B cell (primary cell): ENCODE results near the gene OTOA. TPM values are rescaled to one million over a fixed set of nuclear protein-coding genes. Genes with fewer than 3 reads are reported as not detected.

Source experiments
- ATAC-seq: fragments of 200-7000 bp; cut with Tn5 transposase; one replicate; pipeline ENCODE4 v1.10.0; 2021; ENCODE audit warnings: low read depth, mild to moderate bottlenecking, moderate number of reproducible peaks, moderate library complexity
- CTCF ChIA-PET: fragments of 350-600 bp; sonication (Branson Sonifier 250); formaldehyde crosslinking; loops from one replicate; lab custom pipeline; 2021; ENCODE audit warnings: antibody characterized with exemption, inconsistent platforms; lab: Charles Lee
- POLR2A ChIA-PET: fragments of 350-600 bp; sonication (Branson Sonifier 250); formaldehyde crosslinking; loops from one replicate; lab custom pipeline; 2021; ENCODE audit warnings: antibody characterized with exemption; lab: Charles Lee
- DNase-seq: peaks from one replicate; pipeline ENCODE4 v3.0.0; 2013
- H2AFZ ChIP-seq: 2 replicates; pipeline ENCODE4 v1.6.1; 2012; ENCODE audit warnings: mild to moderate bottlenecking, low read depth, low read length; ENCODE audit not compliant: insufficient read depth, poor library complexity, severe bottlenecking
- H3K27ac ChIP-seq, 2 donors: 1 replicate in 1 of 2; 2 replicates in 1 of 2; pipeline ENCODE4 v1.5.1; 2012 to 2013; ENCODE audit warnings: low read length in 2 of 2, mild to moderate bottlenecking in 2 of 2, moderate library complexity in 1 of 2
- H3K27me3 ChIP-seq, 4 experiments: fragments of 200-600 bp in 1 of 4; sonication (generic) in 1 of 4; replicated peaks in 1 of 4; 1 replicate in 2 of 4; 2 replicates in 2 of 4; pipeline versions ENCODE4 v1.6.1 to v1.7.0; 2013 to 2016; ENCODE audit warnings: low read length in 3 of 4, mild to moderate bottlenecking in 2 of 4, mixed read lengths in 1 of 4, moderate library complexity in 1 of 4; ENCODE audit not compliant: insufficient read depth in 4 of 4, control insufficient read depth in 3 of 4; ENCODE audit errors: control extremely low read depth in 1 of 4
- H3K36me3 ChIP-seq, 2 experiments: replicated peaks in 1 of 2; 1 replicate in 1 of 2; 2 replicates in 1 of 2; pipeline versions ENCODE4 v1.6.1 to v1.7.1; 2013; ENCODE audit warnings: low read length in 1 of 2; ENCODE audit not compliant: insufficient read depth in 2 of 2, control insufficient read depth in 1 of 2; ENCODE audit errors: control extremely low read depth in 1 of 2, extremely low read depth in 1 of 2
- H3K4me1 ChIP-seq, 2 donors: fragments of 200-600 bp in 1 of 2; sonication (generic) in 1 of 2; 1 replicate in 1 of 2; 2 replicates in 1 of 2; pipeline versions ENCODE4 v1.5.1 to v1.6.1; 2013 to 2017; ENCODE audit warnings: low read length in 2 of 2; ENCODE audit not compliant: control insufficient read depth in 2 of 2, insufficient read depth in 2 of 2
- H3K4me2 ChIP-seq: replicated peaks from 2 replicates; pipeline ENCODE3; 2012; ENCODE audit warnings: mild to moderate bottlenecking, low read depth, low read length; ENCODE audit not compliant: poor library complexity, severe bottlenecking
- H3K4me3 ChIP-seq, 5 experiments: fragments of 200-600 bp in 1 of 5; sonication (generic) in 1 of 5; 1 replicate in 3 of 5; 2 replicates in 2 of 5; pipeline versions ENCODE4 v1.5.1 to v1.7.0; 2011 to 2016; ENCODE audit warnings: low read length in 4 of 5, mild to moderate bottlenecking in 4 of 5, low read depth in 2 of 5, control low read depth in 1 of 5, moderate library complexity in 1 of 5; ENCODE audit not compliant: insufficient read depth in 1 of 5; ENCODE audit errors: control extremely low read depth in 1 of 5, extremely low read depth in 1 of 5
- H3K79me2 ChIP-seq: fragments of 200-600 bp; sonication (generic); one replicate; pipeline ENCODE4 v1.6.0; 2016; ENCODE audit warnings: low read length; ENCODE audit not compliant: control insufficient read depth, insufficient read depth
- H3K9ac ChIP-seq: fragments of 200-600 bp; sonication (generic); 2 replicates; pipeline ENCODE4 v1.6.1; 2017; ENCODE audit warnings: mild to moderate bottlenecking, low read length, moderate library complexity
- H3K9me3 ChIP-seq, 3 donors: one replicate each; pipeline versions ENCODE4 v1.6.1 to v1.7.1; 2013; ENCODE audit warnings: low read length in 2 of 3; ENCODE audit not compliant: control insufficient read depth in 2 of 3, insufficient read depth in 1 of 3; ENCODE audit errors: control extremely low read depth in 1 of 3
- H4K20me1 ChIP-seq: 2 replicates; pipeline ENCODE4 v1.6.0; 2012; ENCODE audit warnings: mild to moderate bottlenecking, low read length; ENCODE audit not compliant: insufficient read depth, control insufficient read depth, poor library complexity, severe bottlenecking
- H3K27ac Mint-ChIP-seq: one replicate; pipeline ENCODE4 v1.8.0; 2021; ENCODE audit warnings: mixed read lengths
- H3K27me3 Mint-ChIP-seq: one replicate; pipeline ENCODE4 v1.8.0; 2021; ENCODE audit warnings: mixed read lengths
- H3K4me1 Mint-ChIP-seq: one replicate; pipeline ENCODE4 v1.8.0; 2021; ENCODE audit warnings: mixed read lengths
- H3K4me3 Mint-ChIP-seq: one replicate; pipeline ENCODE4 v1.8.0; 2021; ENCODE audit warnings: mixed read lengths
- H3K9me3 Mint-ChIP-seq: one replicate; pipeline ENCODE4 v1.8.0; 2022; ENCODE audit warnings: mixed read lengths; ENCODE audit not compliant: insufficient read depth
- CTCF ChIP-seq: fragments of 200-600 bp; IDR thresholded peaks from one replicate; pipeline ENCODE4 v1.8.0; 2022; ENCODE audit warnings: antibody characterized with exemption, mild to moderate bottlenecking
- EZH2 ChIP-seq: IDR thresholded peaks from 2 replicates; pipeline ENCODE4 v1.6.1; 2012; ENCODE audit warnings: borderline replicate concordance, low read depth, mild to moderate bottlenecking, moderate library complexity, low read length; ENCODE audit not compliant: insufficient read depth, poor library complexity, severe bottlenecking
- WGBS: methylation state at CpG from one replicate; pipeline ENCODE4 v1.1.5; 2013; ENCODE audit warnings: missing lambda C conversion rate; ENCODE audit not compliant: insufficient coverage; 5-methylcytosine and 5-hydroxymethylcytosine counted together
- intact Hi-C: fragments of 100-400 bp; cut with micrococcal nuclease; formaldehyde crosslinking; loops from one replicate; pipeline ENCODE4 v1.10.0; 2022
- polyA plus RNA-seq: library from polyadenylated mRNA; depleted of rRNA; stranded (reverse); fragments of >200 nt; gene quantifications from 2 replicates; pipeline ENCODE4 v1.2.3, GENCODE V29; 2012
- total RNA-seq, 2 donors: library from RNA; stranded (reverse); fragments of 120-200 nt in 1 of 2; gene quantifications; 1 replicate in 1 of 2; 2 replicates in 1 of 2; pipeline versions ENCODE4 v1.2.3 to v1.2.4, GENCODE V29; 2013 to 2022

Gene OTOA
- total and polyA plus RNA-seq, 2 donors (not counting 1 experiment from before 2014, with no cell fraction given), result 0.39 TPM; not detected in 1

GRCh38 chr16:21698169-21699032 lies 34.6 kb downstream of the OTOA start:
- Histone ChIP-seq H3K36me3 (no peaks in the 10 kb centered on the region), H2AFZ (no peak overlapping the region), H3K9me3 (peaks cover 0 to 2% (median 0%) of the 10 kb centered on the region in 3 donors), H3K27ac (no peak overlapping the region), H3K4me2 (no peak overlapping the region), H3K9ac (no peak overlapping the region), H4K20me1 (no peaks in the 10 kb centered on the region), H3K27me3 (peaks cover 0 to 6% (median 1%) of the 10 kb centered on the region in 4 experiments), H3K4me3 (no peak overlapping the region), H3K4me1 (peaks cover 4% of the 10 kb centered on the region in 2 donors), H3K79me2 (no peaks in the 10 kb centered on the region)
- TF ChIP-seq EZH2 (no peak), CTCF (no peak)
- ATAC-seq (no peak), DNase-seq (no peak)
- Mint-ChIP-seq H3K9me3 (no peaks in the 10 kb centered on the region), H3K27me3 (peaks cover 22% of the 10 kb centered on the region), H3K4me3 (no peak overlapping the region), H3K4me1 (peaks cover 5% of the 10 kb centered on the region), H3K27ac (no peak overlapping the region)
- ChIA-PET CTCF (interaction anchor here (0.8 to 1.7 kb wide), 5 partner anchors 11 to 114 kb away, joined by 3 to 6 read pairs (median 5); no protein-coding TSS in a partner anchor), POLR2A (no interaction called here)
- 89% methylated on average over 3 of the region's 9 CpGs for WGBS
- intact Hi-C loops, result no loop called here

- TF ChIP-seq CTCF (no peak), EZH2 (no peak)
- CTCF ChIA-PET, result interaction anchor here (0.8 to 10.9 kb wide), 2 partner anchors 9 to 119 kb away, joined by 3 to 129 read pairs; no protein-coding TSS in a partner anchor
- peaks cover 28% of the 10 kb centered on the region for H3K27me3 Mint-ChIP-seq
Observed at GRCh38 chr16:21701271-21701670, 37.5 kb downstream of the OTOA start.

More at GRCh38 chr16:21701271-21701670, 37.5 kb downstream of the OTOA start:
- Histone ChIP-seq H3K27ac (no peak overlapping the region), H3K27me3 (peaks cover 0 to 16% (median 7%) of the 10 kb centered on the region in 4 experiments), H3K9me3 (peaks cover 0 to 2% (median 0%) of the 10 kb centered on the region in 3 donors), H3K9ac (no peak overlapping the region), H3K36me3 (no peaks in the 10 kb centered on the region), H3K4me1 (peaks cover 14 to 15% of the 10 kb centered on the region in 2 donors), H3K4me3 (no peak overlapping the region), H3K79me2 (no peaks in the 10 kb centered on the region), H2AFZ (no peak overlapping the region), H4K20me1 (no peaks in the 10 kb centered on the region), H3K4me2 (no peak overlapping the region)
- no peak overlapping the region for H3K4me3 Mint-ChIP-seq
- WGBS, result 100% methylated on average over 1 of the region's 2 CpGs
- POLR2A ChIA-PET, result no interaction called here
- ATAC-seq, result no peak
- DNase-seq, result no peak
- H3K27ac Mint-ChIP-seq, result no peak overlapping the region
- peaks cover 16% of the 10 kb centered on the region for H3K4me1 Mint-ChIP-seq
- H3K9me3 Mint-ChIP-seq, result no peaks in the 10 kb centered on the region
- intact Hi-C loops, result loop anchor here (10.0 kb wide), 1 partner anchor 1734 kb away; no protein-coding TSS in a partner anchor
